HCT116 (cell line): ENCODE data around the gene PRKCQ. TPM values are rescaled to one million over a fixed set of nuclear protein-coding genes. Genes with fewer than 3 reads are reported as not detected.

Experiments
- ATAC-seq: fragments of 200-7000 bp; cut with Tn5 transposase; 2 replicates; pipeline ENCODE4 v1.9.1; 2020; ENCODE audit warnings: mild to moderate bottlenecking, moderate library complexity
- BruUV-seq: library from RNA; stranded (reverse); fragments of 400-500 nt; replicated peaks from 2 replicates; lab custom pipeline; 2021; lab: Mats Ljungman, UMichigan
- CTCF ChIA-PET: fragments of 300-600 bp; sonication (Branson Sonifier 250); formaldehyde crosslinking; loops from one replicate; lab custom pipeline; 2021; ENCODE audit warnings: antibody characterized with exemption; lab: Charles Lee
- POLR2A ChIA-PET: fragments of 300-600, 350-600 bp; sonication (Branson Sonifier 250); formaldehyde crosslinking; loops from one replicate; lab custom pipeline; 2021; ENCODE audit warnings: antibody characterized with exemption; lab: Charles Lee
- RAD21 ChIA-PET, 2 experiments: fragments of 300-600 bp; sonication (Branson Sonifier 250); formaldehyde crosslinking; loops; one replicate each; lab custom pipeline; 2023; ENCODE audit warnings: low total read pairs in 2 of 2; ENCODE audit not compliant: uncharacterized antibody in 2 of 2, unreplicated experiment in 2 of 2, low non-redundant PET in 1 of 2; lab: Charles Lee
- DNase-seq: peaks from one replicate; pipeline ENCODE4 v3.0.0-alpha.2; 2010; ENCODE audit warnings: low read depth, low spot score
- H2AFZ ChIP-seq: fragments of 200-600 bp; shearing (Covaris generic), sonication (generic); 2 replicates; pipeline ENCODE4 v1.6.1; 2017; ENCODE audit warnings: low read depth, mixed run types, mixed read lengths, antibody characterized with exemption, low read length; ENCODE audit not compliant: poor library complexity, severe bottlenecking
- H3K27ac ChIP-seq: 2 replicates; pipeline ENCODE4 v1.5.1; 2012; ENCODE audit warnings: low read depth, low read length
- H3K27me3 ChIP-seq: fragments of 200-600 bp; sonication (generic); 2 replicates; pipeline ENCODE4 v1.6.1; 2016; ENCODE audit warnings: mixed run types, low read length, mixed read lengths; ENCODE audit not compliant: insufficient read depth
- H3K36me3 ChIP-seq, 2 experiments: fragments of 200-500 bp in 1 of 2; fragments of 200-600 bp in 1 of 2; sonication (Bioruptor generic) in 1 of 2; sonication (generic) in 1 of 2; 2 replicates each; pipeline versions ENCODE4 v1.5.1 to v1.6.1; 2014 to 2016; ENCODE audit warnings: low read length in 2 of 2, inconsistent platforms in 1 of 2, mixed read lengths in 1 of 2, mixed run types in 1 of 2; ENCODE audit not compliant: insufficient read depth in 2 of 2, control insufficient read depth in 1 of 2
- H3K4me1 ChIP-seq, 2 experiments: fragments of 200-600 bp in 1 of 2; sonication (generic) in 1 of 2; 2 replicates each; pipeline versions ENCODE4 v1.5.1 to v1.6.1; 2012 to 2017; ENCODE audit warnings: low read length in 2 of 2, inconsistent platforms in 1 of 2, mild to moderate bottlenecking in 1 of 2, mixed read lengths in 1 of 2, mixed run types in 1 of 2, moderate library complexity in 1 of 2; ENCODE audit not compliant: insufficient read depth in 2 of 2, control insufficient read depth in 1 of 2
- H3K4me2 ChIP-seq: fragments of 200-600 bp; sonication (generic); 2 replicates; pipeline ENCODE4 v1.6.1; 2017; ENCODE audit warnings: mixed run types, low read length, mixed read lengths
- H3K4me3 ChIP-seq, 2 experiments: fragments of 200-600 bp in 1 of 2; sonication (generic) in 1 of 2; replicated peaks in 1 of 2; 2 replicates each; pipeline ENCODE4 v1.5.1; 2011 to 2016; ENCODE audit warnings: low read length in 2 of 2, control low read depth in 1 of 2, low read depth in 1 of 2, mild to moderate bottlenecking in 1 of 2, mixed read lengths in 1 of 2, mixed run types in 1 of 2
- H3K79me2 ChIP-seq: fragments of 200-600 bp; sonication (generic); 2 replicates; pipeline ENCODE4 v1.6.1; 2017; ENCODE audit warnings: mild to moderate bottlenecking, mixed run types, low read length, moderate library complexity, mixed read lengths; ENCODE audit not compliant: insufficient read depth
- H3K9ac ChIP-seq: fragments of 200-600 bp; sonication (generic); 2 replicates; pipeline ENCODE4 v1.6.1; 2016; ENCODE audit warnings: low read length, mixed read lengths
- H3K9me2 ChIP-seq: fragments of 200-600 bp; sonication (generic), shearing (Covaris generic); 2 replicates; pipeline ENCODE4 v1.6.1; 2017; ENCODE audit warnings: mixed run types, mild to moderate bottlenecking, moderate library complexity; ENCODE audit not compliant: insufficient read depth
- H3K9me3 ChIP-seq, 2 experiments: fragments of 200-500 bp in 1 of 2; fragments of 200-600 bp in 1 of 2; sonication (Bioruptor generic) in 1 of 2; sonication (generic) in 1 of 2; 2 replicates each; pipeline ENCODE4 v1.6.1; 2014 to 2017; ENCODE audit warnings: low read length in 2 of 2, mixed read lengths in 2 of 2, inconsistent platforms in 1 of 2, low read depth in 1 of 2, mild to moderate bottlenecking in 1 of 2, mixed run types in 1 of 2, moderate library complexity in 1 of 2; ENCODE audit not compliant: control insufficient read depth in 1 of 2, insufficient read depth in 1 of 2
- H4K20me1 ChIP-seq: fragments of 200-600 bp; sonication (generic), shearing (Covaris generic); 2 replicates; pipeline ENCODE4 v1.6.1; 2017; ENCODE audit warnings: mixed run types, mild to moderate bottlenecking, moderate library complexity; ENCODE audit not compliant: insufficient read depth
- CBX3 ChIP-seq: IDR thresholded peaks from 2 replicates; pipeline ENCODE4 v1.6.1; 2012; ENCODE audit warnings: low read depth
- EZH2 ChIP-seq: fragments of 200-600 bp; sonication (generic); IDR thresholded peaks from 2 replicates; pipeline ENCODE4 v1.6.1; 2017; ENCODE audit warnings: antibody characterized with exemption, mixed run types
- FOSL1 ChIP-seq: IDR thresholded peaks from 2 replicates; pipeline ENCODE4 v1.6.1; 2012; ENCODE audit warnings: low read depth
- JUND ChIP-seq: IDR thresholded peaks from 2 replicates; pipeline ENCODE4 v1.6.1; 2012
- POLR2AphosphoS5 ChIP-seq: IDR thresholded peaks from 2 replicates; pipeline ENCODE4 v1.6.1; 2011; ENCODE audit warnings: mild to moderate bottlenecking, low read depth, low read length, moderate library complexity
- RAD21 ChIP-seq: IDR thresholded peaks from 2 replicates; pipeline ENCODE4 v1.6.1; 2012; ENCODE audit warnings: low read depth, mild to moderate bottlenecking
- TCF7L2 ChIP-seq: IDR thresholded peaks from 2 replicates; pipeline ENCODE4 v1.7.0; 2011; ENCODE audit warnings: borderline replicate concordance, inconsistent platforms; ENCODE audit not compliant: insufficient read depth, insufficient read length; ENCODE audit errors: extremely low read depth
- intact Hi-C: fragments of 100-400 bp; cut with micrococcal nuclease; formaldehyde crosslinking; loops from 2 replicates; pipeline ENCODE4 v1.10.0; 2022
- total RNA-seq: library from RNA; stranded (reverse); gene quantifications from one replicate; pipeline ENCODE4 v1.2.1, GENCODE V29; 2021; ENCODE audit not compliant: unreplicated experiment
- TF ChIP-seq, protein P1 (sequence below): IDR thresholded peaks from 2 replicates; pipeline ENCODE4 v1.6.1; 2012; ENCODE audit warnings: low read depth
- TF ChIP-seq, protein P2 (sequence below): IDR thresholded peaks from 2 replicates; pipeline ENCODE4 v1.6.1; 2012
- TF ChIP-seq, protein P3 (sequence below): IDR thresholded peaks from 2 replicates; pipeline ENCODE4 v1.6.1; 2011; ENCODE audit warnings: mild to moderate bottlenecking, low read length, moderate library complexity; ENCODE audit not compliant: insufficient replicate concordance; ENCODE audit errors: extremely low read depth
- TF ChIP-seq, protein P4 (sequence below), 3 experiments: fragments of 200-600 bp in 1 of 3; sonication (generic) in 1 of 3; IDR thresholded peaks in 2 of 3; conservative IDR thresholded peaks in 1 of 3; 2 replicates each; pipeline ENCODE4 v1.5.1; 2012 to 2017; ENCODE audit warnings: low read depth in 2 of 3, low read length in 2 of 3, antibody characterized with exemption in 1 of 3, borderline replicate concordance in 1 of 3, control low read depth in 1 of 3, mild to moderate bottlenecking in 1 of 3, mixed read lengths in 1 of 3, mixed run types in 1 of 3, moderate library complexity in 1 of 3; ENCODE audit not compliant: insufficient read depth in 1 of 3

PRKCQ gene
- total RNA-seq, 1 experiment from 2014 or later, result 0.54 TPM

- Histone ChIP-seq H3K36me3 (no peaks in the 10 kb centered on the region), H4K20me1 (no peaks in the 10 kb centered on the region), H3K27ac (no peak overlapping the region), H3K9ac (no peak overlapping the region), H3K4me3 (no peak overlapping the region), H3K27me3 (peaks cover 71% of the 10 kb centered on the region), H2AFZ (no peak overlapping the region), H3K9me2 (no peaks in the 10 kb centered on the region), H3K9me3 (no peaks in the 10 kb centered on the region), H3K79me2 (no peaks in the 10 kb centered on the region), H3K4me1 (no peaks in the 10 kb centered on the region), H3K4me2 (no peak overlapping the region)
- DNase-seq, result no peak
- ChIA-PET POLR2A (no interaction called here), RAD21 (no interaction called here), CTCF (no interaction called here)
- intact Hi-C loops, result no loop called here
- BruUV-seq, result no TSS peak
- no peak for ATAC-seq
- TF ChIP-seq POLR2AphosphoS5 (no peak), TCF7L2 (no peak), CBX3 (no peak)
These were observed 22.6 kb upstream of the PRKCQ start for GRCh38 chr10:6602700-6603084.

- no peak overlapping the region for H2AFZ ChIP-seq
- ChIA-PET RAD21 (no interaction called here), CTCF (no interaction called here), POLR2A (no interaction called here)
- no peaks in the 10 kb centered on the region for H4K20me1 ChIP-seq
- no peaks in the 10 kb centered on the region for H3K36me3 ChIP-seq
- no peak overlapping the region for H3K4me2 ChIP-seq
- DNase-seq (no peak), ATAC-seq (no peak)
- no peak overlapping the region for H3K9ac ChIP-seq
- no peaks in the 10 kb centered on the region for H3K4me1 ChIP-seq
- no peaks in the 10 kb centered on the region for H3K9me2 ChIP-seq
- intact Hi-C loops, result no loop called here
- no TSS peak for BruUV-seq
- no peaks in the 10 kb centered on the region for H3K79me2 ChIP-seq
- no peaks in the 10 kb centered on the region for H3K9me3 ChIP-seq
- peaks cover 75% of the 10 kb centered on the region for H3K27me3 ChIP-seq
- no peak overlapping the region for H3K4me3 ChIP-seq
- H3K27ac ChIP-seq, result no peak overlapping the region
- TF ChIP-seq, protein P1, sequence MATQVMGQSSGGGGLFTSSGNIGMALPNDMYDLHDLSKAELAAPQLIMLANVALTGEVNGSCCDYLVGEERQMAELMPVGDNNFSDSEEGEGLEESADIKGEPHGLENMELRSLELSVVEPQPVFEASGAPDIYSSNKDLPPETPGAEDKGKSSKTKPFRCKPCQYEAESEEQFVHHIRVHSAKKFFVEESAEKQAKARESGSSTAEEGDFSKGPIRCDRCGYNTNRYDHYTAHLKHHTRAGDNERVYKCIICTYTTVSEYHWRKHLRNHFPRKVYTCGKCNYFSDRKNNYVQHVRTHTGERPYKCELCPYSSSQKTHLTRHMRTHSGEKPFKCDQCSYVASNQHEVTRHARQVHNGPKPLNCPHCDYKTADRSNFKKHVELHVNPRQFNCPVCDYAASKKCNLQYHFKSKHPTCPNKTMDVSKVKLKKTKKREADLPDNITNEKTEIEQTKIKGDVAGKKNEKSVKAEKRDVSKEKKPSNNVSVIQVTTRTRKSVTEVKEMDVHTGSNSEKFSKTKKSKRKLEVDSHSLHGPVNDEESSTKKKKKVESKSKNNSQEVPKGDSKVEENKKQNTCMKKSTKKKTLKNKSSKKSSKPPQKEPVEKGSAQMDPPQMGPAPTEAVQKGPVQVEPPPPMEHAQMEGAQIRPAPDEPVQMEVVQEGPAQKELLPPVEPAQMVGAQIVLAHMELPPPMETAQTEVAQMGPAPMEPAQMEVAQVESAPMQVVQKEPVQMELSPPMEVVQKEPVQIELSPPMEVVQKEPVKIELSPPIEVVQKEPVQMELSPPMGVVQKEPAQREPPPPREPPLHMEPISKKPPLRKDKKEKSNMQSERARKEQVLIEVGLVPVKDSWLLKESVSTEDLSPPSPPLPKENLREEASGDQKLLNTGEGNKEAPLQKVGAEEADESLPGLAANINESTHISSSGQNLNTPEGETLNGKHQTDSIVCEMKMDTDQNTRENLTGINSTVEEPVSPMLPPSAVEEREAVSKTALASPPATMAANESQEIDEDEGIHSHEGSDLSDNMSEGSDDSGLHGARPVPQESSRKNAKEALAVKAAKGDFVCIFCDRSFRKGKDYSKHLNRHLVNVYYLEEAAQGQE, result no peak
- TF ChIP-seq, protein P2, sequence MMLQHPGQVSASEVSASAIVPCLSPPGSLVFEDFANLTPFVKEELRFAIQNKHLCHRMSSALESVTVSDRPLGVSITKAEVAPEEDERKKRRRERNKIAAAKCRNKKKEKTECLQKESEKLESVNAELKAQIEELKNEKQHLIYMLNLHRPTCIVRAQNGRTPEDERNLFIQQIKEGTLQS, result no peak
- TF ChIP-seq FOSL1, result no peak
- TF ChIP-seq, protein P3, sequence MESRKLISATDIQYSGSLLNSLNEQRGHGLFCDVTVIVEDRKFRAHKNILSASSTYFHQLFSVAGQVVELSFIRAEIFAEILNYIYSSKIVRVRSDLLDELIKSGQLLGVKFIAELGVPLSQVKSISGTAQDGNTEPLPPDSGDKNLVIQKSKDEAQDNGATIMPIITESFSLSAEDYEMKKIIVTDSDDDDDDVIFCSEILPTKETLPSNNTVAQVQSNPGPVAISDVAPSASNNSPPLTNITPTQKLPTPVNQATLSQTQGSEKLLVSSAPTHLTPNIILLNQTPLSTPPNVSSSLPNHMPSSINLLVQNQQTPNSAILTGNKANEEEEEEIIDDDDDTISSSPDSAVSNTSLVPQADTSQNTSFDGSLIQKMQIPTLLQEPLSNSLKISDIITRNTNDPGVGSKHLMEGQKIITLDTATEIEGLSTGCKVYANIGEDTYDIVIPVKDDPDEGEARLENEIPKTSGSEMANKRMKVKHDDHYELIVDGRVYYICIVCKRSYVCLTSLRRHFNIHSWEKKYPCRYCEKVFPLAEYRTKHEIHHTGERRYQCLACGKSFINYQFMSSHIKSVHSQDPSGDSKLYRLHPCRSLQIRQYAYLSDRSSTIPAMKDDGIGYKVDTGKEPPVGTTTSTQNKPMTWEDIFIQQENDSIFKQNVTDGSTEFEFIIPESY, result no peak
- TF ChIP-seq, protein P4, sequence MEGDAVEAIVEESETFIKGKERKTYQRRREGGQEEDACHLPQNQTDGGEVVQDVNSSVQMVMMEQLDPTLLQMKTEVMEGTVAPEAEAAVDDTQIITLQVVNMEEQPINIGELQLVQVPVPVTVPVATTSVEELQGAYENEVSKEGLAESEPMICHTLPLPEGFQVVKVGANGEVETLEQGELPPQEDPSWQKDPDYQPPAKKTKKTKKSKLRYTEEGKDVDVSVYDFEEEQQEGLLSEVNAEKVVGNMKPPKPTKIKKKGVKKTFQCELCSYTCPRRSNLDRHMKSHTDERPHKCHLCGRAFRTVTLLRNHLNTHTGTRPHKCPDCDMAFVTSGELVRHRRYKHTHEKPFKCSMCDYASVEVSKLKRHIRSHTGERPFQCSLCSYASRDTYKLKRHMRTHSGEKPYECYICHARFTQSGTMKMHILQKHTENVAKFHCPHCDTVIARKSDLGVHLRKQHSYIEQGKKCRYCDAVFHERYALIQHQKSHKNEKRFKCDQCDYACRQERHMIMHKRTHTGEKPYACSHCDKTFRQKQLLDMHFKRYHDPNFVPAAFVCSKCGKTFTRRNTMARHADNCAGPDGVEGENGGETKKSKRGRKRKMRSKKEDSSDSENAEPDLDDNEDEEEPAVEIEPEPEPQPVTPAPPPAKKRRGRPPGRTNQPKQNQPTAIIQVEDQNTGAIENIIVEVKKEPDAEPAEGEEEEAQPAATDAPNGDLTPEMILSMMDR (IDR thresholded peaks at IDR 0.05 in 2 of 3, conservative IDR thresholded peaks at IDR 0.05 in 1 of 3; ENCODE audit: borderline replicate concordance in 1 of 3, insufficient read depth in 1 of 3, low read depth in 2 of 3, low read length in 2 of 3), result no peak
- TF ChIP-seq RAD21, result no peak
- no peak for TF ChIP-seq EZH2
- TF ChIP-seq JUND, result no peak
- no peak for TF ChIP-seq TCF7L2
These were observed 22.1 kb upstream of the PRKCQ start for GRCh38 chr10:6602026-6602699.
